ENCODE data around the gene NAALADL2.

The NAALADL2 gene

DNA sequence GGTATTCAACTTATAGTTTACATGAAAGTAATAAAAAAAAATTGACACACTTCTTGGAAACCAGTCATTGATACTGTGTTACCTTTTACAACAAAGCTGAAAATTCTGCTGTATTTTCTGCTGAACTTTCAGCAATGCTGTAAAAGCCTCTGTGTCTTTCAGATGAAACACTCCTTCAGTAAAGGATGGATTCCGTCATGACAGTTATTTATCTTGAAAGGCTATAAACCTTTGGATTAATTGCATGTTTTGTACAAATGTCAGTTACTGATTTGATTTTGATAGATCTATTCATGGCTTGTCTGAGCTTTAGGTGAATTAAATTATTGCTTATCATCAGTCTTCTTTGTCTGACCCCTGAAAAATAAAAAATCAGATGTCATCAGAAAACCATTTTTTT lies 355.1 kb downstream of the NAALADL2 start:
- no peak for DNase-seq

DNA sequence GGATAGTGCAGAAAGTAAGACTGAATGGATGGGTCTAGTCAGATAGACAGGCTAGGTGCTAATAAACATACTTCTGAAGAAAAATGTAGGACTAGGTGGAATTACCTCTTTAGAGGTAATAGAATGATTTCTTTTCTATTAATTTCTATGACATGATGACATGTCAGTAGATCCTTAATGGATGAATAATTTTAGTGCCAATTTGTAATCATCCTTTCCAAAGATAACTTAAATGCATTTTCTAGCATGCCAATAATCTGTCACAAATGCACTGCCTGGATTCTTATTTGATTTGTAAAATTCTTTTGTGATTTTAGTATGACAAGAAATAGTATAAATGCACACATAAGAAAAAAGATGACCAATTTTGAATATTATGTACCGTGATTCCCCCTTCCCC lies 356.7 kb downstream of the NAALADL2 start:
- DNase-seq = no peak

DNA sequence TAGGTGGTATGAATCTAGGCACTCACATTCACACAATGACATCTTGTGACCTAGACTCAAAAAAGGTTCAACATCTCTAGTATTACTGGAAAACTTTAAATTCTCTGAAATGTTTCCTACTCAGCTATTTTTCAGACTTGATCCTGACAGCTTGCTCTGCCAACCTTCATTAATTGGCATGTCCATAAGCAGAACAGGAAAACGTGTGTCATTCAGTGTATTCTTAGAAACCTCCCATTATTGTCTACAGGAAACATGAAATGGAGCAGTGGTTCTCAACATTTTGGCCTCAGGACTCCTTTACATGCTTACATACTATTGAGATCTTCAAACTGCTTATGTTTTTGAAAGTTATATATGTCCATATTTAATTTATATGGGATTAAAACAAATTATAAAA lies 363.2 kb downstream of the NAALADL2 start:
- DNase-seq = no peak

DNA sequence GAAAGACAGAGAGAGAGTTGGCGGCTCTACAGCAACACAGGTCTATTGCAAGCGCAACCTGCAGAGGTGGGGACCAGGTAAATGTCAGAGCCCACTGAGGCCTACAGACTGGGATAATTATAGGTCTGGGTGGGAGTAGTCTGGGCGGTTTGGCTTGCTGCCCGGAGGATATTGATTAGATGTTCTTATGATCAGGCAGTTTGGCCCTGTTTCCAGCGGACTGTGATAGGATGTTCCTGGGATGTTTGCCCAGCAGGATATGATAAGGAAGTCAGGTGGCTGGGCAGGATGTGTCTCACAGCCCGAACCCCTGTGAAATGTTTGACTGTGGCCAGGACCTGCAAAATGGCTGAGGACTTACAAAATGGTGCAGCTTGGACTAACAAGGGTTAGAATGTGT lies 364.9 kb downstream of the NAALADL2 start:
- DNase-seq = no peak

DNA sequence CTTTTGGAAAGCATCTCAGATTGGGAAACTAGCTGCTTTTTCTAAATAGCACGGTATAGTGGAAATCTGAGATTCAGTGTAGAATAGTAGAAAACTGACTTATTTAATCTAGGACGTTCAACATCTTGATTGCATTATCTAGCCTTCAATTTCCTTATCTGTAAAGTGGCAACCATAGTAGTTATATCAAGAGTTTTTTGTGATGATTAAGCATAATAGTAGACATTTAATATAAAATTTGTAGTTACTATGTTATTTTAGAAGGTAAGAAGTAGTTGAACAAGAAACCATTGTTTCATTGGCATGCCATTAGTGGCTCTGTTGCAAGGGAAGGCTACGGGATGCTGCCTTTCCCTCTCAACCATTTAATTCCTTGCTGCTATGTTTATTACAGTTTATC lies 367.3 kb downstream of the NAALADL2 start:
- DNase-seq = no peak

DNA sequence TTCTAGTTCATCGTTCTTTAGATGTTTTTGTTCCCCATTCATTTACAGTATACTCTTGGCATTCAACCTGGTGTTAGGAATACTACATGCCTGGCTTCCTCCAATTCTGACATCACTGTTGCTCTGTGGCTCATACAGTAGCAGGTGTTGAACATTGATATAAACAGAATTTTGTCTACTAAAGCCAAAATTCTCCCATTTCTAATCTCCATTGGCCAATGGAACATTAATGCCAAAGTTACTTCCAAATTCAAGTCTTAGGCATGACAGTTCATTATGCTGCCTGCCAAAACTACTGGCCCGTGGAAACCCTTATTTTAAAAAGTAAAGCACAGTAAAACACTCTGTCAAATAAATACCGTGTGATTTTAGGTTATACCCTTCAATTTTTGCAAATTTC lies 368.0 kb downstream of the NAALADL2 start:
- DNase-seq = no peak

DNA sequence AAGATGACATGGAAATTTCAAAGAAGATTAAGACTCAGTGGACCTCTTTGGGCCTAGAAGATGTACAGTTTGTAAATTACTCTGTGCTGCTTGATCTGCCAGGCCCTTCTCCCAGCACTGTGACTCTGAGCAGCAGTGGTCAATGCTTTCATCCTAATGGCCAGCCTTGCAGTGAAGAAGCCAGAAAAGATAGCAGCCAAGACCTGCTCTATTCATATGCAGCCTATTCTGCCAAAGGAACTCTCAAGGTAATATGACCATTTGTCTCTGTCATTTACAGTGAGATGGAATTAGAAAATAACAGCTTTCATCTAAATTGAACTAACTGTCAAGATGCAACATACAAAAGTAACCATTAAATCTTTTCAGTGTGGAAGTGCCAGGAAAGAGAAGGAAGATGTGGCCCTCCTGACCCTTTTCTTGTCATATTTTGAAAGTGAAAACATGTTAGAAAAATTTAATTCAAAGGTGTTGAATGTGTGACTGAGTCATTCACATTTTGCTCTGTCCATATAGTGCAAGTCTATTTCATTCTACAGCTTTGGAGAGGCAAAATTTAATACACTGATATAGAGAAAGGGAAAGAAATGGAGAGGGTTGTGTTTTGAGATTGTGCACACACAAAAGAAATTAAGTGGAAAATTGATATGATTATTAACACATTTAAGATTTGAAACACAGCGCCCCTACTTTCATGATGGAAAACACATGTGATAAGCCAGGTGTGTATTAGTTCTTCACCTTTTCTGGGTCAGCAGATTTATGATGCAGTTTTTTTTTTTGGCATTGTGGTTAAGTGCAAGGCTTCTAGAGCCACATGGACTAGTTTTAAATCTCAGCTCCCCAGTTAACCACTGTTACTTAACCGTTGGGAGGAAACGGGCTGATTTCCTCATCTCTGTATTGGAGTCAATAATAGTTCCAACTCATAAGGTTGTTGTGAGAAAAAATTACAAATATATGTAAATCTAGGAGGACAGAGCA lies 375.1 kb downstream of the NAALADL2 start:
- no peak for DNase-seq

DNA sequence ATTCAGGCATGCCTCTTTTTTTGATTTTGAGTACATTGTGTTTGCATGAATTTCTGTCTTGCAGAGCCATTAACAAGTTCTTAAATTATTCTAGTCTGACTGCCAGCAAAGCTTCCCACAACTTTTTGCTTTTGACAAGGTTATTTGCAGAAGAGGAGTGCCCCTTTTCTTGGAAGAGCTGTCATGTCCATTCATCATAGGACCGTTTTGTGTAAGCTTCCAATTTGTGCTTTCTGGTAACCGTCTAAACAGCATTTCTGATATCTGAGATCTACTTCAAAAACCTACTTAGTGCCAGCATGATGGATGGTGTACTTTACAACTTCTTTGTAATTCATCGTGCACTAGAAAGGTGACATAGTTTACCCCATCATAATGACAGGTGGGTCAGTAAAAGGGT lies 379.7 kb downstream of the NAALADL2 start:
- DNase-seq = no peak

DNA sequence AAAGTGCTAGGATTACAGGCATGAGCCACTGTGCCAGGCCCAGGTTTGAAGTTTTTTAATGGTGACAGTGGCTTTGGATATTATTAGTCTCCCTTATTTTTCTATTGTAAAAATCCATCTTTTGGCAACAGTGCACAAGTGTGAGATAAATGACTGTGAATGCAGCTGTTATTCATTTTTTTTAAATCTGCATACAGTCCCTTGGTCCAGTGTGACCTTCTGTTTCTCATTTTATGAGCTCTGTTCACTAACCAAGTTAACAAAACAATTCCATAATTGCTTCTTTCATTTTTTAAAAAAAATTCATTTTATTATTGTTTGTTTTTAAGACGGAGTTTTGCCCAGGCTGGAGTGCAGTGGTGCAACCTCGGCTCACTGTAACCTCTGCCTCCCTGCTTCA lies 381.8 kb downstream of the NAALADL2 start:
- no peak for DNase-seq

DNA sequence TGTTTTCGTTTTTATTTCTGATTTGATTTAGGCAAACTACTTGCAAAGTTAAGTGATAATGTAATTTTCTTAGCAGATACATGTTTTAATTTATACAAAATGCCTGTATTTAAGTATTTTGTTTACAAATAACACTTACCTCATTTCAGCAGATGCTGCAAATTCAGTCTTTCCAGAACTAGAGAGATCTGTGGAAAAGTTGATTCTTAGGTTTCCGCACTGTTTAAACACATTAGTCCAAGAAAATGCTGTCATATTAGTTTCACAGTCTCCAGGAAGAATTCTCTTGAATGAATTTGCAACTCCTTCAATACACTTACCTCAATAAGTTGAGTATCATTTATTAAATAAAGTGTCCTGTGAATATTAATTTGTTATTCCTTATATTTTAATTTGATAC lies 383.1 kb downstream of the NAALADL2 start:
- DNase-seq = no peak

DNA sequence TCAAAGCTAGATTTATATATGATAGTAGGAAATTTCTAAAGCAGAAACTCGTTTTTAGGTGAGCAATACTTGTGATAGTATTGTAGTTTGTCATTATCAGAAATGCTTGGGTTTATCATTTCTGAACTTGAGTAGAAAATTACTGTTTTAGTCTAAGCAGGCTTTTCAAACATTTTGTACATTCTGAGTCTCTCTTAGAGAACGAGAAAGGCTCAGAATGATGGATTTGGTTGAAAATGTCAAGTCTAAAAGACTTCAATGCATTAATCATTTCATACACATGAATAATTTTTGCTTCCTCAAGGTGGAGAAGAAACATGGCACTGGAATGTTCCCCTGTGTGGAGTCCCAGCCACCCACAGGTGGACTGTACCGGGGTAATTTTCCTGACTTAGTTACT lies 387.1 kb downstream of the NAALADL2 start:
- no peak for DNase-seq

DNA sequence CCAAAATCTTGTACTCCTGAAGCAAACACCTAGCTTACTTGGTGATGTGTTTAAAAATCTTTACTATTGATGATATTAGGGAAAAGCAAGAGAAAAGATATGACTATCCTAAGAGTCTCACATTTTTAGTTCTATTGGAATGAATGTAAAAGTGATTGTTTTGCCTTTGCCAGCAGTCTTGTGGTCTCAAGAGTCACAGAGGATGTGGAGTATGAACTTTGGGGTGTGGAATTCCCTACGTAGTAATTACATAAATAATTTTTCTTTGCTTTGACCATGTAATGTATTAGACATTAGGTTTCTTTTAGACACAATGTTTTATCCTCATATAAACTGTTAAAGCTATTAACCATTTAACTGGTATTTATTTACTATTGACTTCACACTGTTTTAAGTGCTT lies 387.6 kb downstream of the NAALADL2 start:
- no peak for DNase-seq

DNA sequence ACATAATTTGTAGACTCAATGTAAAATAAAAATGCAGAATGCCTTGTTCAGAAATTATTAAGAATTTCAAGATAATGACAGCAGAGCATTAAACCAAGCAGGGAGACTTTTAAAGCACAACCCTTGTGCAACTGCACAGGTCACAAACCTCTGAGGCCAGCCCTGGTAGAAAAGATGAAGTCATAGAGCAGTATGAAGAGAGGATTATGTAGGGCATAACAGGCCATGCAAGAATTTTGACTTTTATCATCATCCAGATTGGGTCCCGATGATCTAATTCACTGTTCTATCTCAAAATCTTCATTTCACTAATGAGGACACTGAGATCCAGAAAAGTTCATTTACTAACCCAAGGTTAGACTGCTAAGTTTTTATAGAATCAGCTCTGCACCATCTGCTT lies 388.5 kb downstream of the NAALADL2 start:
- DNase-seq = no peak

DNA sequence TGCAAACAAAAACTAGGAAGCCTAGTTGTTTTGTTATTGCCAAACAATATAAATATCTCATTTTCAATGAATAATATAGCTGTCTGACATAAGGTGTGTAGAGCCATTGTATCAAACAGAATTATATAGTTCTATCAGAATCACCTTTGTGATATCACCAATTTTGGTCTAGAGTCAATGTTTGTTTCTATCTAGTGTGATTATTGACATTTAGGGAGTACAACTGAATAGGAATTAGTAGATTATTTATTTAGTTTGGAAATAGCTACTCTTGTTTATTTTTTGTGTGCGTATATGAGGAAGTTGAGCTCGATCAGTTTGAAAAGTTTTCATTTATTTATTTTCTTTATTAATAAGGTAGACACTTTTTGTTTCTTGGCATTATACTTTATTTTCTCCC lies 389.7 kb downstream of the NAALADL2 start:
- DNase-seq = no peak

DNA sequence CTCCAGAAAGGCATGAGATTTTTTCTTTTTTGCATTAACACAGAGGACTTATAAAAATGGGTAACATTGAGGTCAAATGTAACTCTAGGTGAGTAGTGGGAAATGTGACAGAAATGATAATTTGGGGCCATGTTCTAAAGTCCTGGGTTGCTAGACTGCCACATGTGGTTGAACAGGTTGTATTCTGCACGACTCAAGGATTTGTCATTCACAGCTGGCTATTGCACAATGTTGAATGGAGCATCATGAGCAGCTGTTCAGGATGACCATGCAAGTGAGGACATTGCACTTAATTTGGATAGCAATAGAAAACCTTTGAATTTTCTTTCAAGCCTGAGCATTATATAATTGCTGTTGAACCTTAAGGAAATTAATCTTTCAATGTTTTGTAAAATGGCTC lies 396.6 kb downstream of the NAALADL2 start:
- DNase-seq = no peak

DNA sequence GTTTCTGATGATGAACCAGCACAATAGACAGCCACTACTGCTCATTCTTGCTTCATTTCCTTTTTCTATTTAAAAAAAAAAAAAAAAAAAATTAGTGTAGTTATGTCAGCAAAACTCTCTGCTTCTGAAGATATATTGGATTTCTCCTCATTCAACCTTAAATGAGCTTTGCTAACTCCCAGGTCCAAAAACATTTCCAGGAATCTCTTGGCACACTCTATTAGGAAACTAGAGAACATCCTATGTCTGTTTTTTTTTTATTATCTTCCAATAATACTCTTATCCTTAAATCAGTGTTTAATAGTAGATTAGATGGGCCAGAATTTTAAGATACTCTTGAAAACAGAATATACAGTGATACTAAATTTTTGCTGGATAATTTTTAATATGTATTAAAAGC lies 398.0 kb downstream of the NAALADL2 start:
- DNase-seq = no peak

DNA sequence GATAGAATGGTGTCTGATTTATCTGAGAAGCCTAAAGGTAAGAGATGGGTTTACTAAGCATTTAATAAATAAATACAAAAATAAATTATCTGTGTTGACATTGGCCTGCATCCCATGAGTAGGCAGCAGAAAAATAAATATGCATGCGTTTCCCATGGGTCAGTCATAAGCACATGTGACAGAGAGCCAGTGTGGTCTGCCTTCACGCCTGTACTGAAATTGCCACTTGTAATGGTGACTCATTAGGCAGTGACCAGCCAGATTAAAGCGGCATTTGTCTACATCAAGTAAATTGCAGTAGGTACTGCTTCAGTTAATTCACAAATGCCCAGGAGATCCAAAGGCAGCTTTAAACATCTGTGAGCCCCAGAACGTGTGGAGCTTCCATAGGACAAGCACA lies 399.6 kb downstream of the NAALADL2 start:
- no peak for DNase-seq

DNA sequence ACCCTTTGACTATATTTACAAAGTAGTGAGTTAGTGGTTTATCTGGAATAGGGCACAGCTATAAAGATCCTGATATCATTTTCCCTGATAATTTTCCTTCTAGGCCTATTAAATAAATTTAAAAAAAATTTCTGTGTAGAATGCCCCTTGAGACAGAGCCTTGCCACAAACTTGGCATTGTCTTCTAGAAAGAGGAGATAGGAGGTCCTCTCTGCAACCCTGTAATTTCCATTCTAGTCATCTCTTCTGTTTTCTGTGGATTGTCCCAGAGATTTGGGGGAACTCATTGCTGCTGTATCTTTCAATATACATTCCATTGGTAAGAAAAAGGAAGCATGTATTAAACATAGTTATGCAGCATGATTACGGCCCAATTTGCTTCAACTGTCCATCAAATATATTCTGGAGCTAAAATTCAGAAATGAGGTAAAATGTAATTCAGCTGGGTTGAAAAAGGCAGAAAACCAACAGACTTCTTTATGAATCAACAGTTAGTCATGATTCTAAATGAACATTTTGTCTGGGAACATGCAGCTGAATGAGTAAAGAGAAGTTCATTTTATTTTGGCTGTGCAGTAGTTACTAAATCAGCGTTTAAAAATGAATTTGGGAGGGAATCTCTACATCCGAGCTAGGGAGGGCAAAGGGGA lies 401.1 kb downstream of the NAALADL2 start:
- DNase-seq = no peak

DNA sequence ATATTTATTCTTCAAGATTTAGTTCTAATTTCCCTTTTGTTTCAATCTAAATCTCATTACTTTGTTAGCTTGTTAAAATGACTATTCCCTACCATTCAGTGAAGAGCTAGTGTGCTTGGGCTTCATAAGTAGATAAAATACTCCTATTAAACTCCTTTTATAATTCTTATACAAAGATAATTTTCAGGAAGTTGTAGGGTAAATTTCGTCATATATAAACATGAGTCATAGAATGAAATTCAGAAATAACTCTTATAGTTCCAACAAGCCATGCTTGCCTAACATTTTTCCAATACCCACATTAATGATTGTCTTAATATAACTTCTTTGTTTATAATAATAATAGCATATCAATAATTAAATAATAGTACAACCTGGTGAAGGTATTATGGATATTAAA lies 407.3 kb downstream of the NAALADL2 start:
- no peak for DNase-seq

DNA sequence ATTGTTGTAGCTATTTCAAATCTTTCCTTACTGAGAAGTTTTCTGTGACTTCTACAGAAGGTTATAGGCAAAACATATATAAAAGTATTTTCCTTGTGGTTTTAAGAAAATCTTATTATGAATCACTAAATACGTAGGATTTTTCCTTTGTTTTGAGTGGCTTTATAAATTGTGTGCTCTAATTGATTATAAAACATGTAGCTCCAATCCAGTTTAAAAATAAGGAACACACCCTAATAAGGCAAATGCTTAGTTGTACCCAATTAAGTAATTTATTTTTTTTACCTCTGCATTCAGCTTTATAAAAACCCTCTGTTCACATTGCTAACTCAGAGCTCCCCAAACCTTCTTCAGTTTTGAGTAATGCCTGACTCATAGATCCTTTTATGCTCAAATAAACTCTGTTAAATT lies 408.0 kb downstream of the NAALADL2 start:
- no peak for DNase-seq

DNA sequence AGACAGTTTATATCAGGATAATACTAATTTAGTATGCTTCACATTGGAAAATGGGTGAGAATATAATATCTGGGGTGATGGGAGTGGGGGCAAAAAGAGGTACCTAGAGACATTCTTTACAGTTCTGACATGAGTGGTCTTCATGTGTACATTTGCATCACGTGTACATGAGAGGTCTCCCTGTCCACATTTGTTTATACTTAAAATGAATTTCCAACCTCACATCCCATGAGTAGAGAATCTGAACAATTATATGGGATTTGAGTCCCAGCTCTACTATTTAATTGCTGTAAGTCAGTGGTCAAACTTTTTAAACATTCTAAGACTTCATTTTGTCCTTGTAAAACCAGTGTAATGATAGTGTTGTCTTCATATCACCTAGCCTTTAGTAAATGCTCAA lies 408.4 kb downstream of the NAALADL2 start:
- DNase-seq = no peak

DNA sequence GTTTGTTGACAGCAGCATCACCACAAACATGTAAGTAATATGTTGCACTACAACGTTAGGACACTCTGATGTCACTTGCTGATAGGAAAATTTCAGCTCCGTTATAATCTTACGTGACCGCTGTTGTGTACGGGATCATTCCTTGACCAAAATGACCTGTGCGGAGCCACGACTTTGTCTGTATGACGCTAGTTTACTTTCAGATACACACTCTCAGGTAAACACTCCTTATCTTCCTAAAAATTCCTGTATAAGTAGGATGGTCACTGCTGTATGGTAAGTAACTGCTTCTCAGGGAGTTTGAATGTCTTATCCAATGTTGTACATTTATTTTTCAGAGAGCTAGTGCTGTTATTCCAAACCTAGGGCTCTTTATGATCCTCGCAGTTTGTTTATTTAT lies 410.3 kb downstream of the NAALADL2 start:
- no peak for DNase-seq

DNA sequence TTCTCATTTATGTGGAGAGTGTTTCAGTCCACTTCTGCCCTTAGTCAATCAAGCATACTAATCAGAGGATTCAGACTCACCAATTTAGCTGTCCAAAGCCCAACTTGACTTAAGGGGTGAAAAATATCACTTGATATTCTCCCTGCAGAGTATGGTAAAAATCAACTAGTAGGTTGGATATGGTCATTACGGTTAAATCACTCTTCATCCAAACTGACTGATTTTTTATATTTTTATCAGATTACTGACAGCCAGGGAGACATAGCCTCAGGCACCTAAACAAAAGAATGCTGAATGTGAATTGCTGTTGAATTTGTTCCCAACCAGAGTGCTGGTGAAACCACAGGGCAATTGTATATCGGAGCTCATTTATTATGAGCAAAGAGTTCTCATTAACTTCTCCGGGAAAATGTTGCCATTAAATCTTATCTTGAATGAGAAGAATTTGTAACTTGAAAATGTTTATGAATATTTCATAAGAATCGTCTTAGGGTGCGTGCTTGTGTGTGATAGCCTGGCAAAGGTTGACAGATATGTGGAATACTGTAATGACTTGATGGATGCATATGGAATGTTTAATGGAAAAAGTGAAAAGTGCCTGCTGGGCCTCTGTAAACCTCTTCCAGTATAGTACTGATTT lies 411.2 kb downstream of the NAALADL2 start:
- DNase-seq = no peak

DNA sequence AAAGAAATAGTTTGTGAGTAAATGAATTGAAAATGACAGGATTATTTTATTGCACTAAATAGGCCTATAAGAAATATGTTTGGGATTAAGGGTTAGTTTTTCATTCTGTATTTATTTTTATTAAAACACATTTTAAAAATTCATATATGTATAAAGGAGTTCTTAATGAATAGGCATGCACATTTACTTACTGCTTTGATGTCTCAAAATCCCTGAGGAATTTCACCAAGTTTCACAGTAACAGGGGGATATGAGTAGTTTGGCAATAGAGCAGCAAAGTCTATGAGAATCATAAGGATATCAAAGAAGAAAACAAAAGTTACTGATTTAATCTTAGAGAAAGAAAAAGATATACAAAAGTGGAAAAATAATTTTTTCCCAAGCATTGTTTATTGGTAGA lies 411.7 kb downstream of the NAALADL2 start:
- DNase-seq = no peak
